ENCODE data around the gene RFTN1. TPM values are rescaled to one million over a fixed set of nuclear protein-coding genes. Genes with fewer than 3 reads are reported as not detected.

The RFTN1 gene
- polyA plus RNA-seq, 3 donors: 17.4 to 28.0 (median 27.2) TPM

GRCh38 chr3:16386561-16386960 lies 126.9 kb downstream of the RFTN1 start:
- no peaks in the 10 kb centered on the region for H3K4me1 ChIP-seq (ENCODE audit: control insufficient read depth in 1 of 2, insufficient read depth in 2 of 2, low read length in 2 of 2)
- H3K36me3 ChIP-seq (replicated peaks in 1 of 2; ENCODE audit: control insufficient read depth in 1 of 2, insufficient read depth in 2 of 2, low read length in 2 of 2): no peaks in the 10 kb centered on the region
- no peak overlapping the region for H3K4me3 ChIP-seq (replicated peaks in 1 of 3; ENCODE audit: low read depth in 2 of 3, low read length in 3 of 3)
- H3K4me1 Mint-ChIP-seq: peaks cover 8% of the 10 kb centered on the region
- DNase-seq: no peak
- peaks cover 0 to 3% (median 2%) of the 10 kb centered on the region in 3 donors for H3K27me3 Mint-ChIP-seq (ENCODE audit: low read depth in 3 of 3)
- H3K4me3 Mint-ChIP-seq: no peak overlapping the region
- no peaks in the 10 kb centered on the region for H3K79me2 ChIP-seq (ENCODE audit: insufficient read depth, low read length)
- no peak overlapping the region for H3K27ac ChIP-seq (ENCODE audit: low read depth in 1 of 2, low read length in 2 of 2)
- no peak overlapping the region for H3K9ac ChIP-seq (ENCODE audit: insufficient read depth, low read length, poor library complexity, severe bottlenecking)
- peak overlapping the region in 1 of 7 donors; percentile 44 for H3K27ac Mint-ChIP-seq
- no peaks in the 10 kb centered on the region for H3K27me3 ChIP-seq (ENCODE audit: control insufficient read depth in 2 of 2, insufficient read depth in 2 of 2, low read length in 2 of 2)
- peaks cover 6% of the 10 kb centered on the region for H4K20me1 ChIP-seq (ENCODE audit: insufficient read depth, low read length)
- H3K9me3 Mint-ChIP-seq: peaks cover 0 to 2% (median 0%) of the 10 kb centered on the region in 7 donors
- no peak overlapping the region for H2AFZ ChIP-seq (ENCODE audit: insufficient read depth, low read depth, low read length, poor library complexity, severe bottlenecking)
- 58% methylated on average over 4 of the region's 4 CpGs for WGBS (ENCODE audit: insufficient coverage)
- H3K9me3 ChIP-seq (replicated peaks in 1 of 2; ENCODE audit: control insufficient read depth in 1 of 2, insufficient read depth in 1 of 2, low read length in 2 of 2): no peaks in the 10 kb centered on the region
- intact Hi-C loops (cut with micrococcal nuclease): no loop called here
- H3K36me3 Mint-ChIP-seq: peaks cover 5 to 9% of the 10 kb centered on the region in 2 donors
- no peak overlapping the region for H3K4me2 ChIP-seq (replicated peaks; ENCODE audit: extremely low read depth, low read length, poor library complexity, severe bottlenecking)
- TF ChIP-seq CTCF (IDR thresholded peaks at IDR 0.05): no peak

- Histone ChIP-seq H3K4me2 (replicated peaks; ENCODE audit: extremely low read depth, low read length, poor library complexity, severe bottlenecking) (no peak overlapping the region), H3K9me3 (replicated peaks in 1 of 2; ENCODE audit: control insufficient read depth in 1 of 2, insufficient read depth in 1 of 2, low read length in 2 of 2) (no peaks in the 10 kb centered on the region), H3K36me3 (replicated peaks in 1 of 2; ENCODE audit: control insufficient read depth in 1 of 2, insufficient read depth in 2 of 2, low read length in 2 of 2) (no peaks in the 10 kb centered on the region), H2AFZ (ENCODE audit: insufficient read depth, low read depth, low read length, poor library complexity, severe bottlenecking) (no peak overlapping the region), H3K27ac (ENCODE audit: low read depth in 1 of 2, low read length in 2 of 2) (no peak overlapping the region), H3K9ac (ENCODE audit: insufficient read depth, low read length, poor library complexity, severe bottlenecking) (no peak overlapping the region), H3K27me3 (ENCODE audit: control insufficient read depth in 2 of 2, insufficient read depth in 2 of 2, low read length in 2 of 2) (no peaks in the 10 kb centered on the region), H3K4me1 (ENCODE audit: control insufficient read depth in 1 of 2, insufficient read depth in 2 of 2, low read length in 2 of 2) (no peaks in the 10 kb centered on the region), H3K4me3 (replicated peaks in 1 of 3; ENCODE audit: low read depth in 2 of 3, low read length in 3 of 3) (no peak overlapping the region), H3K79me2 (ENCODE audit: insufficient read depth, low read length) (no peaks in the 10 kb centered on the region), H4K20me1 (ENCODE audit: insufficient read depth, low read length) (peaks cover 6% of the 10 kb centered on the region)
- DNase-seq: no peak
- H3K27ac Mint-ChIP-seq: no peak overlapping the region
- WGBS (ENCODE audit: insufficient coverage): 91% methylated on average over 4 of the region's 5 CpGs
- H3K36me3 Mint-ChIP-seq: peaks cover 9 to 16% of the 10 kb centered on the region in 2 donors
- no peak for TF ChIP-seq CTCF (IDR thresholded peaks at IDR 0.05)
- H3K4me1 Mint-ChIP-seq: peaks cover 8% of the 10 kb centered on the region
- H3K4me3 Mint-ChIP-seq: no peak overlapping the region
- peaks cover 0 to 2% (median 0%) of the 10 kb centered on the region in 7 donors for H3K9me3 Mint-ChIP-seq
- H3K27me3 Mint-ChIP-seq (ENCODE audit: low read depth in 3 of 3): peaks cover 0 to 3% (median 2%) of the 10 kb centered on the region in 3 donors
- intact Hi-C loops (cut with micrococcal nuclease): no loop called here
Measured at GRCh38 chr3:16385151-16385550, 128.3 kb downstream of the RFTN1 start.
